ENCODE data around the gene RYR1.
A peak's percentile ranks its signal among the peaks of the same experiment; 100 is the strongest.
"Not testable (repeated sequence)": the region's sequence is repeated elsewhere in the genome, so short reads cannot be mapped to it uniquely, and the experiment has no call there.

Gene RYR1

DNA sequence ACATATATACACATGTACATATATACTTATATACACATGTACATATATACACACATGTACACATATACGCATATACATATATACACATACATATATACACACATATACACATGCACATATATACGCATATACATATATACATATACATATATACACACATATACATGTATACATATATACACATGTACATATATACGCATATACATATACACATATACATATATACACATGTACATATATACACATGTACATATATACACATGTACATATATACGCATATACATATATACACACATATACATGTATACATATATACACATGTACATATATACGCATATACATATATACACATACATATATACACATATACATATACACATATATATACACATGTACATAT is 169.4 kb downstream of the RYR1 start:
- H3K4me3 ChIP-seq (ENCODE audit: low read depth, low read length); CTCF ChIA-PET; H3K27ac ChIP-seq (ENCODE audit: extremely low read depth, low read depth, low read length); H3K4me1 ChIP-seq (ENCODE audit: control insufficient read depth, insufficient read depth, low read length); H3K9me3 ChIP-seq (ENCODE audit: control insufficient read depth, insufficient read depth, low read depth, low read length); POLR2A ChIA-PET; H3K36me3 ChIP-seq (ENCODE audit: control insufficient read depth in 2 of 2, insufficient read depth in 1 of 2, low read length in 2 of 2): not testable (repeated sequence)
- TF ChIP-seq ZNF837 (tag by site-specific recombination; IDR thresholded peaks at IDR 0.05): 0 out of 2 replicates have a peak, but pooled peaks have one; percentile 13
- 0 out of 2 replicates have a peak, but pooled peaks have one; percentile 2 for TF ChIP-seq ZNF155 (tag by site-specific recombination; IDR thresholded peaks at IDR 0.05)

DNA sequence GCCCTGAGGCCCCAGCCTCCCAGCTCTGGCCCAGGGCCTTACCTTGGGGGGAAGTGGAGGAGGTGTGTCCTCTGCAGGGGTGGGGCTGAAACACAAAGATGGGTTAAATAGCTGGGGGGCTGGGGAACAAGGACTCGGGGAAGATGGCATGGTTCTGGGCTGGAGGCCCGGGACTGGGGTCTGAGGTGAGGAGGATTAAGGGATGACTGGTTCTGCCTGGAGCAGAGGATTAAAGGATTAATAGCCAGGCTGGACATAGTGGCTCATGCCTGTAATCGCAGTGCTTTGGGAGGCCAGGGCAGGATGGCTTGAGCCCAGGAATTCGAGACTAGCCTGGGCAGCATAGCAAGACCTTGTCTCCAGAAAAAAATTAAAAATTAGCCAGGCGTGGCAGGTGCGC is 172.6 kb downstream of the RYR1 start:
- Histone ChIP-seq H3K4me1 (ENCODE audit: control insufficient read depth, insufficient read depth, low read length) (no peaks in the 10 kb centered on the region), H3K27ac (ENCODE audit: extremely low read depth, low read depth, low read length) (no peak overlapping the region), H3K9me3 (ENCODE audit: control insufficient read depth, insufficient read depth, low read depth, low read length) (no peaks in the 10 kb centered on the region), H3K36me3 (ENCODE audit: control insufficient read depth in 2 of 2, insufficient read depth in 1 of 2, low read length in 2 of 2) (peaks cover 0 to 8% of the 10 kb centered on the region in 2 experiments; a peak in 1 of 3 replicates), H3K4me3 (ENCODE audit: low read depth, low read length) (no peak overlapping the region)
- ChIA-PET POLR2A (interaction anchor here (1.6 to 5.1 kb wide), 2 partner anchors 10 to 13 kb away, joined by 13 to 31 read pairs; partner anchors contain the start of gene EIF3K), CTCF (interaction anchor here (0.6 to 1.3 kb wide), 3 partner anchors 22 to 167 kb away, joined by 3 to 13 read pairs (median 3); no protein-coding TSS in a partner anchor)
- TF ChIP-seq ZNF558 (tag by site-specific recombination; IDR thresholded peaks at IDR 0.05) (peak; percentile 21; the same call in 1 of the 2 replicates), ZBTB21 (tag by site-specific recombination; IDR thresholded peaks at IDR 0.05) (no peak)

DNA sequence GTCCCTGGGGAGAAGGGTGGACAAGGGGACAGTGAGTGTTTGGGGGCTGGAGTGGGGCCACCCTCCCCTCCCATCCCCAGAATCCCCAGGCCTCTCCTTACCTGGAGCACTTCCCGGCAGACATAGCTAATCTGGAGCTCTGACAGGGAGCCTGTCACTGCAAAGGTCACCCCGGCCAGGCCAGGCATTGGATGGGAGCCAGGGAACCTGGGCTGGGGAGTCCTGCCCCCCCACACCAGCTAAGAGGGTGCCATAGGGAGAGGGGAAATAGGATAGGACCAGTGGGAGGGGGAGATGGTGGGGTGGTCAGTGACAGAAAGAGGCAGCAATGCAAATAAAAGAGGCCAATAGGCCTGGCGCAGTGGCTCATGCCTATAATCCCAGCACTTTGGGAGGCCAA is 180.8 kb downstream of the RYR1 start:
- no peak for TF ChIP-seq SETDB1 (IDR thresholded peaks at IDR 0.05; ENCODE audit: insufficient read length, low read length)
- TF ChIP-seq, protein P1, sequence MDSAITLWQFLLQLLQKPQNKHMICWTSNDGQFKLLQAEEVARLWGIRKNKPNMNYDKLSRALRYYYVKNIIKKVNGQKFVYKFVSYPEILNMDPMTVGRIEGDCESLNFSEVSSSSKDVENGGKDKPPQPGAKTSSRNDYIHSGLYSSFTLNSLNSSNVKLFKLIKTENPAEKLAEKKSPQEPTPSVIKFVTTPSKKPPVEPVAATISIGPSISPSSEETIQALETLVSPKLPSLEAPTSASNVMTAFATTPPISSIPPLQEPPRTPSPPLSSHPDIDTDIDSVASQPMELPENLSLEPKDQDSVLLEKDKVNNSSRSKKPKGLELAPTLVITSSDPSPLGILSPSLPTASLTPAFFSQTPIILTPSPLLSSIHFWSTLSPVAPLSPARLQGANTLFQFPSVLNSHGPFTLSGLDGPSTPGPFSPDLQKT (IDR thresholded peaks at IDR 0.05; ENCODE audit: borderline replicate concordance, low read depth, low read length): no peak
- TF ChIP-seq ZFP69B (tag by site-specific recombination; IDR thresholded peaks at IDR 0.05): no peak
- TF ChIP-seq, protein P2, sequence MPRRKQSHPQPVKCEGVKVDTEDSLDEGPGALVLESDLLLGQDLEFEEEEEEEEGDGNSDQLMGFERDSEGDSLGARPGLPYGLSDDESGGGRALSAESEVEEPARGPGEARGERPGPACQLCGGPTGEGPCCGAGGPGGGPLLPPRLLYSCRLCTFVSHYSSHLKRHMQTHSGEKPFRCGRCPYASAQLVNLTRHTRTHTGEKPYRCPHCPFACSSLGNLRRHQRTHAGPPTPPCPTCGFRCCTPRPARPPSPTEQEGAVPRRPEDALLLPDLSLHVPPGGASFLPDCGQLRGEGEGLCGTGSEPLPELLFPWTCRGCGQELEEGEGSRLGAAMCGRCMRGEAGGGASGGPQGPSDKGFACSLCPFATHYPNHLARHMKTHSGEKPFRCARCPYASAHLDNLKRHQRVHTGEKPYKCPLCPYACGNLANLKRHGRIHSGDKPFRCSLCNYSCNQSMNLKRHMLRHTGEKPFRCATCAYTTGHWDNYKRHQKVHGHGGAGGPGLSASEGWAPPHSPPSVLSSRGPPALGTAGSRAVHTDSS (tag by site-specific recombination; IDR thresholded peaks at IDR 0.05): no peak
- no peak for TF ChIP-seq ZNF239 (tag by site-specific recombination; IDR thresholded peaks at IDR 0.05)
- TF ChIP-seq ZNF133 (tag by site-specific recombination; IDR thresholded peaks at IDR 0.05): no peak
- TF ChIP-seq, protein P3, sequence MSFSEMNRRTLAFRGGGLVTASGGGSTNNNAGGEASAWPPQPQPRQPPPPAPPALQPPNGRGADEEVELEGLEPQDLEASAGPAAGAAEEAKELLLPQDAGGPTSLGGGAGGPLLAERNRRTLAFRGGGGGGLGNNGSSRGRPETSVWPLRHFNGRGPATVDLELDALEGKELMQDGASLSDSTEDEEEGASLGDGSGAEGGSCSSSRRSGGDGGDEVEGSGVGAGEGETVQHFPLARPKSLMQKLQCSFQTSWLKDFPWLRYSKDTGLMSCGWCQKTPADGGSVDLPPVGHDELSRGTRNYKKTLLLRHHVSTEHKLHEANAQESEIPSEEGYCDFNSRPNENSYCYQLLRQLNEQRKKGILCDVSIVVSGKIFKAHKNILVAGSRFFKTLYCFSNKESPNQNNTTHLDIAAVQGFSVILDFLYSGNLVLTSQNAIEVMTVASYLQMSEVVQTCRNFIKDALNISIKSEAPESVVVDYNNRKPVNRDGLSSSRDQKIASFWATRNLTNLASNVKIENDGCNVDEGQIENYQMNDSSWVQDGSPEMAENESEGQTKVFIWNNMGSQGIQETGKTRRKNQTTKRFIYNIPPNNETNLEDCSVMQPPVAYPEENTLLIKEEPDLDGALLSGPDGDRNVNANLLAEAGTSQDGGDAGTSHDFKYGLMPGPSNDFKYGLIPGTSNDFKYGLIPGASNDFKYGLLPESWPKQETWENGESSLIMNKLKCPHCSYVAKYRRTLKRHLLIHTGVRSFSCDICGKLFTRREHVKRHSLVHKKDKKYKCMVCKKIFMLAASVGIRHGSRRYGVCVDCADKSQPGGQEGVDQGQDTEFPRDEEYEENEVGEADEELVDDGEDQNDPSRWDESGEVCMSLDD (tag by site-specific recombination; IDR thresholded peaks at IDR 0.05): 0 out of 2 replicates have a peak, but pooled peaks have one; percentile 45
- TF ChIP-seq, protein P4, sequence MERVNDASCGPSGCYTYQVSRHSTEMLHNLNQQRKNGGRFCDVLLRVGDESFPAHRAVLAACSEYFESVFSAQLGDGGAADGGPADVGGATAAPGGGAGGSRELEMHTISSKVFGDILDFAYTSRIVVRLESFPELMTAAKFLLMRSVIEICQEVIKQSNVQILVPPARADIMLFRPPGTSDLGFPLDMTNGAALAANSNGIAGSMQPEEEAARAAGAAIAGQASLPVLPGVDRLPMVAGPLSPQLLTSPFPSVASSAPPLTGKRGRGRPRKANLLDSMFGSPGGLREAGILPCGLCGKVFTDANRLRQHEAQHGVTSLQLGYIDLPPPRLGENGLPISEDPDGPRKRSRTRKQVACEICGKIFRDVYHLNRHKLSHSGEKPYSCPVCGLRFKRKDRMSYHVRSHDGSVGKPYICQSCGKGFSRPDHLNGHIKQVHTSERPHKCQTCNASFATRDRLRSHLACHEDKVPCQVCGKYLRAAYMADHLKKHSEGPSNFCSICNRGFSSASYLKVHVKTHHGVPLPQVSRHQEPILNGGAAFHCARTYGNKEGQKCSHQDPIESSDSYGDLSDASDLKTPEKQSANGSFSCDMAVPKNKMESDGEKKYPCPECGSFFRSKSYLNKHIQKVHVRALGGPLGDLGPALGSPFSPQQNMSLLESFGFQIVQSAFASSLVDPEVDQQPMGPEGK (tag by site-specific recombination; IDR thresholded peaks at IDR 0.05): peak; percentile 17; the same call in 1 of the 2 replicates
- no peak for TF ChIP-seq ZNF610 (tag by site-specific recombination; IDR thresholded peaks at IDR 0.05; ENCODE audit: borderline replicate concordance)
- no peak for TF ChIP-seq ZNF146 (tag by site-specific recombination; IDR thresholded peaks at IDR 0.05)
- H3K27ac ChIP-seq (ENCODE audit: extremely low read depth, low read depth, low read length): no peak overlapping the region
- no peaks in the 10 kb centered on the region for H3K9me3 ChIP-seq (ENCODE audit: control insufficient read depth, insufficient read depth, low read depth, low read length)
- H3K4me1 ChIP-seq (ENCODE audit: control insufficient read depth, insufficient read depth, low read length): peaks cover 7% of the 10 kb centered on the region
- CTCF ChIA-PET: interaction anchor here (0.9 to 1.6 kb wide), 4 partner anchors 70 to 211 kb away, joined by 3 to 4 read pairs (median 4); partner anchors contain the start of gene FAM98C
- H3K36me3 ChIP-seq (ENCODE audit: control insufficient read depth in 2 of 2, insufficient read depth in 1 of 2, low read length in 2 of 2): no peaks in the 10 kb centered on the region; a peak in 1 of 3 replicates
- no peak overlapping the region for H3K4me3 ChIP-seq (ENCODE audit: low read depth, low read length)
- POLR2A ChIA-PET: interaction anchor here (0.7 kb wide), 1 partner anchor 326 kb away, joined by 4 read pairs; no protein-coding TSS in a partner anchor

Measured in HEK293 (cell line).